Measurements from ENCODE around the gene SORBS1.

GRCh38 chr10:95571390-95571789, 10.2 kb upstream of the SORBS1 start:
- TF ChIP-seq CTCF (IDR thresholded peaks at IDR 0.05): no peak
- TF ChIP-seq POLR2A (IDR thresholded peaks at IDR 0.05): no peak
